Measurements from ENCODE around the gene TDP1.
"Not testable (repeated sequence)": the region's sequence is repeated elsewhere in the genome, so short reads cannot be mapped to it uniquely, and the experiment has no call there.

The TDP1 gene

GRCh38 chr14:89992273-89992672 is 36.5 kb downstream of the TDP1 start:
- no peak for FAIRE-seq

- no peak for FAIRE-seq
Observed at GRCh38 chr14:89996963-89997362, 41.2 kb downstream of the TDP1 start.

GRCh38 chr14:90000935-90001334 is 45.2 kb downstream of the TDP1 start:
- no peak for FAIRE-seq

GRCh38 chr14:90003526-90004307 is 48.0 kb downstream of the TDP1 start:
- no peak for FAIRE-seq

- FAIRE-seq: no peak
Observed at GRCh38 chr14:90005441-90005840, 49.7 kb downstream of the TDP1 start.

- FAIRE-seq: no peak
Observed at GRCh38 chr14:90005939-90006530, 50.3 kb downstream of the TDP1 start.

- no peak for FAIRE-seq
Observed at GRCh38 chr14:90017371-90017770, 61.6 kb downstream of the TDP1 start.

GRCh38 chr14:90019824-90020523 is 64.2 kb downstream of the TDP1 start:
- no peak for FAIRE-seq

- no peak for FAIRE-seq
Observed at GRCh38 chr14:90023176-90023896, 67.6 kb downstream of the TDP1 start.

- FAIRE-seq: no peak
Observed at GRCh38 chr14:90024910-90025309, 69.2 kb downstream of the TDP1 start.

GRCh38 chr14:90026608-90027007 is 70.9 kb downstream of the TDP1 start:
- not testable (repeated sequence) for FAIRE-seq

- FAIRE-seq: no peak
Observed at GRCh38 chr14:90027842-90028241, 72.1 kb downstream of the TDP1 start.

- FAIRE-seq: no peak
Observed at GRCh38 chr14:90034156-90034555, 78.4 kb downstream of the TDP1 start.

- FAIRE-seq: no peak
Observed at GRCh38 chr14:90034835-90035525, 79.3 kb downstream of the TDP1 start.

- FAIRE-seq: no peak
Observed at GRCh38 chr14:90039253-90040010, 83.7 kb downstream of the TDP1 start.

GRCh38 chr14:90040411-90040810 is 84.7 kb downstream of the TDP1 start:
- FAIRE-seq: no peak

GRCh38 chr14:90042496-90043252 is 86.9 kb downstream of the TDP1 start:
- no peak for FAIRE-seq

- no peak for FAIRE-seq
Observed at GRCh38 chr14:90045616-90046015, 89.9 kb downstream of the TDP1 start.

GRCh38 chr14:90049390-90049789 is 93.7 kb downstream of the TDP1 start:
- FAIRE-seq: no peak

- FAIRE-seq: no peak
Observed at GRCh38 chr14:90050271-90050670, 94.5 kb downstream of the TDP1 start.

GRCh38 chr14:90053044-90053443 is 97.3 kb downstream of the TDP1 start:
- no peak for FAIRE-seq

Measured in G401.6 (cell line).